SK-N-SH (cell line): ENCODE measurements around the gene HDAC8. TPM values are rescaled to one million over a fixed set of nuclear protein-coding genes. Genes with fewer than 3 reads are reported as not detected.
"Not testable (repeated sequence)": the region's sequence is repeated elsewhere in the genome, so short reads cannot be mapped to it uniquely, and the experiment has no call there.

Experiments used
- CTCF ChIA-PET: fragments of 300-600, 350-600 bp; formaldehyde crosslinking; extraction: SDS; loops from one replicate; lab custom pipeline; 2021; lab: Yijun Ruan, JAX
- POLR2A ChIA-PET: fragments of 350-600 bp; sonication (Branson Sonifier 250); formaldehyde crosslinking; extraction: SDS; loops from one replicate; lab custom pipeline; 2020; ENCODE audit warnings: antibody characterized with exemption, inconsistent platforms; lab: Yijun Ruan, JAX
- DNase-seq: peaks from one replicate; pipeline ENCODE4 v3.0.0; 2012
- H2AFZ ChIP-seq: fragments of 200-600 bp; sonication (generic); 2 replicates; pipeline ENCODE4 v1.8.1; 2016; ENCODE audit warnings: antibody characterized with exemption, mild to moderate bottlenecking, low read depth
- H3F3A ChIP-seq: fragments of 200-600 bp; sonication (generic); replicated peaks from 2 replicates; pipeline ENCODE3; 2016; ENCODE audit warnings: antibody characterized with exemption, mild to moderate bottlenecking; ENCODE audit not compliant: insufficient read depth
- H3K27ac ChIP-seq, 2 experiments: fragments of 200-500 bp in 1 of 2; fragments of 200-600 bp in 1 of 2; sonication (Bioruptor generic) in 1 of 2; sonication (generic), shearing (Covaris generic) in 1 of 2; 2 replicates each; pipeline versions ENCODE4 v1.5.1 to v1.6.1; 2014 to 2016; ENCODE audit warnings: low read depth in 2 of 2, inconsistent platforms in 1 of 2, low read length in 1 of 2, mild to moderate bottlenecking in 1 of 2, mixed read lengths in 1 of 2
- H3K27me3 ChIP-seq: fragments of 200-600 bp; sonication (generic), shearing (Covaris generic); 2 replicates; pipeline ENCODE4 v1.6.1; 2016; ENCODE audit warnings: mixed run types; ENCODE audit not compliant: insufficient read depth
- H3K36me3 ChIP-seq, 2 experiments: fragments of 200-500 bp in 1 of 2; fragments of 200-600 bp in 1 of 2; sonication (Bioruptor generic) in 1 of 2; sonication (generic) in 1 of 2; replicated peaks in 1 of 2; 2 replicates each; pipeline versions ENCODE3 to v1.5.1; 2014 to 2016; ENCODE audit warnings: low read length in 1 of 2, mild to moderate bottlenecking in 1 of 2; ENCODE audit not compliant: insufficient read depth in 2 of 2, control insufficient read depth in 1 of 2
- H3K4me1 ChIP-seq, 2 experiments: fragments of 200-500 bp in 1 of 2; fragments of 200-600 bp in 1 of 2; sonication (Bioruptor generic) in 1 of 2; sonication (generic), shearing (Covaris generic) in 1 of 2; 2 replicates each; pipeline versions ENCODE4 v1.5.1 to v1.6.1; 2014 to 2016; ENCODE audit warnings: low read depth in 1 of 2, low read length in 1 of 2, mixed run types in 1 of 2; ENCODE audit not compliant: insufficient read depth in 2 of 2, control insufficient read depth in 1 of 2
- H3K4me2 ChIP-seq: fragments of 200-600 bp; sonication (generic), shearing (Covaris generic); 2 replicates; pipeline ENCODE4 v1.6.1; 2017; ENCODE audit warnings: mixed run types
- H3K4me3 ChIP-seq, 2 experiments: fragments of 200-500 bp in 1 of 2; fragments of 200-600 bp in 1 of 2; sonication (Bioruptor generic) in 1 of 2; sonication (generic), shearing (Covaris generic) in 1 of 2; 2 replicates each; pipeline versions ENCODE4 v1.5.1 to v1.8.1; 2014 to 2016; ENCODE audit warnings: low read depth in 2 of 2, inconsistent platforms in 1 of 2, low read length in 1 of 2, mild to moderate bottlenecking in 1 of 2, mixed read lengths in 1 of 2, moderate library complexity in 1 of 2
- H3K79me2 ChIP-seq: fragments of 200-600 bp; sonication (generic); 2 replicates; pipeline ENCODE4 v1.8.1; 2017; ENCODE audit warnings: mild to moderate bottlenecking; ENCODE audit not compliant: insufficient read depth
- H3K9ac ChIP-seq: fragments of 200-600 bp; sonication (generic); 2 replicates; pipeline ENCODE4 v1.6.1; 2017; ENCODE audit warnings: mixed run types
- H3K9me2 ChIP-seq: fragments of 200-600 bp; sonication (generic); 2 replicates; pipeline ENCODE4 v1.6.1; 2017; ENCODE audit warnings: mixed run types
- H3K9me3 ChIP-seq: fragments of 200-600 bp; sonication (generic); 2 replicates; pipeline ENCODE4 v1.6.1; 2017; ENCODE audit warnings: mixed run types, mild to moderate bottlenecking, moderate library complexity
- H4K20me1 ChIP-seq: fragments of 200-600 bp; sonication (generic); 2 replicates; pipeline ENCODE4 v1.6.1; 2017; ENCODE audit warnings: mild to moderate bottlenecking, mixed run types; ENCODE audit not compliant: insufficient read depth
- CHD2 ChIP-seq: fragments of 150-350 bp; IDR thresholded peaks from 2 replicates; pipeline ENCODE4 v1.6.1; 2018; ENCODE audit warnings: low read length; ENCODE audit not compliant: partially characterized antibody
- ELF1 ChIP-seq: IDR thresholded peaks from 2 replicates; pipeline ENCODE4 v1.4.0; 2012
- EP300 ChIP-seq, 2 experiments: IDR thresholded peaks; 2 replicates each; pipeline versions ENCODE4 v1.4.0 to v1.6.1; 2012; ENCODE audit warnings: borderline replicate concordance in 1 of 2, low read depth in 1 of 2, low read length in 1 of 2
- EZH2phosphoT487 ChIP-seq: fragments of 200-600 bp; sonication (generic); IDR thresholded peaks from 2 replicates; pipeline ENCODE4 v1.6.1; 2017; ENCODE audit warnings: low read depth, mixed run types, mild to moderate bottlenecking, antibody characterized with exemption, moderate library complexity, borderline replicate concordance
- FOXM1 ChIP-seq: IDR thresholded peaks from 2 replicates; pipeline ENCODE4 v1.4.0; 2012; ENCODE audit warnings: low read depth, mild to moderate bottlenecking
- GABPA ChIP-seq: IDR thresholded peaks from 2 replicates; pipeline ENCODE4 v1.4.0; 2012; ENCODE audit warnings: low read depth, mild to moderate bottlenecking
- JUND ChIP-seq: IDR thresholded peaks from 2 replicates; pipeline ENCODE4 v1.4.0; 2012
- MXI1 ChIP-seq: IDR thresholded peaks from 2 replicates; pipeline ENCODE4 v1.6.1; 2012; ENCODE audit warnings: mild to moderate bottlenecking, low read depth, low read length, improper control_type of control experiment
- NRF1 ChIP-seq: IDR thresholded peaks from 2 replicates; pipeline ENCODE4 v1.6.1; 2012; ENCODE audit warnings: low read depth, mild to moderate bottlenecking, low read length
- RAD21 ChIP-seq: IDR thresholded peaks from 2 replicates; pipeline ENCODE4 v1.6.1; 2012; ENCODE audit warnings: mild to moderate bottlenecking, low read length
- RCOR1 ChIP-seq: fragments of 150-350 bp; IDR thresholded peaks from 2 replicates; pipeline ENCODE4 v1.6.1; 2017; ENCODE audit warnings: antibody characterized with exemption, low read length
- RFX5 ChIP-seq: IDR thresholded peaks from 2 replicates; pipeline ENCODE4 v1.6.1; 2012; ENCODE audit warnings: mild to moderate bottlenecking, improper control_type of control experiment, low read length
- RXRA ChIP-seq: IDR thresholded peaks from 2 replicates; pipeline ENCODE4 v1.4.0; 2012; ENCODE audit warnings: low read depth, mild to moderate bottlenecking, borderline replicate concordance
- YY1 ChIP-seq: IDR thresholded peaks from 2 replicates; pipeline ENCODE4 v1.4.0; 2012; ENCODE audit warnings: low read depth, mild to moderate bottlenecking
- WGBS: methylation state at CpG from one replicate; pipeline ENCODE4 v1.1.6; 2017; ENCODE audit warnings: low lambda C conversion rate; 5-methylcytosine and 5-hydroxymethylcytosine counted together
- polyA plus RNA-seq, 3 experiments: library from polyadenylated mRNA; depleted of rRNA; stranded (reverse); fragments of >200 nt; gene quantifications; 2 replicates each; pipeline ENCODE4 v1.2.3, GENCODE V29; 2012
- TF ChIP-seq, protein P1 (sequence below): IDR thresholded peaks from 2 replicates; pipeline ENCODE4 v1.4.0; 2012; ENCODE audit warnings: low read depth
- TF ChIP-seq, protein P2 (sequence below): fragments of 150-350 bp; IDR thresholded peaks from 2 replicates; pipeline ENCODE4 v1.6.1; 2017; ENCODE audit warnings: antibody characterized with exemption, low read length, low read depth, borderline replicate concordance
- TF ChIP-seq, protein P3 (sequence below): fragments of 200-600 bp; sonication (generic); IDR thresholded peaks from 2 replicates; pipeline ENCODE4 v1.6.1; 2017; ENCODE audit warnings: antibody characterized with exemption, mild to moderate bottlenecking, moderate library complexity

Gene HDAC8
- polyA plus RNA-seq, 1 of the 3 experiments (the other 2 are of a cell fraction) = 30.6 TPM

DNA sequence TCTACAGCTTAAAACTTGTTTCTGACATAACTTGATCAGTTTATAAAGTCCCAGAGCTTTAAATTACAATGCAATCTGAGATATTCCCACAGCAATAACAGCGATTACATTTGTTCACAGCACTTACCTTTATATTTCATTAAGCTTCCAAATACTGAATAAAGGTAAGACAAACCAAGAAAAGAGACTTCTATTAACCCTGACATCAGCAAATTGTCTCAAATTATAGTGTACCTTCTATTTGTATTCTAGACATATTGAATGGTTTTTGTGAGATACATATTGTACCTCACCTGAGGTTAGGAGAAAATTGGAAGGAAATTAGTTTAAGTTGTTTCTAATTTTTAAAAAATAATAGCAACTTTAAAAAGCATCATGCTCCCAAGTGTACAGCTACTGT is 111.9 kb downstream of the HDAC8 start:
- Histone ChIP-seq H3K9me2 (no peaks in the 10 kb centered on the region), H3K4me3 (no peak overlapping the region), H3K4me1 (no peaks in the 10 kb centered on the region), H3K9me3 (no peaks in the 10 kb centered on the region), H3K27ac (no peak overlapping the region), H3K27me3 (no peaks in the 10 kb centered on the region), H3F3A (no peaks in the 10 kb centered on the region), H3K9ac (no peak overlapping the region), H4K20me1 (no peaks in the 10 kb centered on the region), H3K4me2 (no peak overlapping the region), H3K79me2 (no peaks in the 10 kb centered on the region), H2AFZ (no peak overlapping the region), H3K36me3 (peaks cover 36 to 54% of the 10 kb centered on the region in 2 experiments)
- CTCF ChIA-PET = interaction anchor here (1.1 kb wide), 1 partner anchor 13 kb away, joined by 3 read pairs; no protein-coding TSS in a partner anchor
- POLR2A ChIA-PET = no interaction called here
- no peak for DNase-seq
- TF ChIP-seq NRF1 (no peak), CHD2 (no peak), FOXM1 (no peak)
- TF ChIP-seq, protein P1, sequence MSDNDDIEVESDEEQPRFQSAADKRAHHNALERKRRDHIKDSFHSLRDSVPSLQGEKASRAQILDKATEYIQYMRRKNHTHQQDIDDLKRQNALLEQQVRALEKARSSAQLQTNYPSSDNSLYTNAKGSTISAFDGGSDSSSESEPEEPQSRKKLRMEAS = no peak
- WGBS = 100% methylated on average over 1 of the region's 1 CpG

DNA sequence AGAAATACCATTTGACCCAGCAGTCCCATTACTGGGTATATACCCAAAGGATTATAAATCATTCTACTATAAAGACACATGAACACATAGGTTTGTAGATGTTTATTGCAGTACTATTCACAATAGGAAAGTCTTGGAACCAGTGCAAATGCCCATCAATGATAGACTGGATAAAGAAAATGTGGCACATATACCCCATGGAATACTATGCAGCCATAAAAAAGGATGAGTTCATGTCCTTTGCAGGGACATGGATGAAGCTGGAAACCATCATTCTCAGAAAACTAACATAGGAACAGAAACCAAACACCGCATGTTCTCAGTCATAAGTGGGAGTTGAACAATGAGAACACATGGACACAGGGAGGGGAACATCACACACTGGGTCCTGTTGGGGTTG is 123.6 kb downstream of the HDAC8 start:
- CTCF ChIA-PET, H3K27ac ChIP-seq, H3K4me1 ChIP-seq, H3K9me3 ChIP-seq, H2AFZ ChIP-seq, H3K9me2 ChIP-seq, H3K27me3 ChIP-seq, H3K9ac ChIP-seq, H4K20me1 ChIP-seq, H3K79me2 ChIP-seq, POLR2A ChIA-PET, H3K4me3 ChIP-seq, DNase-seq, H3F3A ChIP-seq, H3K4me2 ChIP-seq, H3K36me3 ChIP-seq: not testable (repeated sequence)
- 100% methylated on average over 1 of the region's 1 CpG for WGBS

DNA sequence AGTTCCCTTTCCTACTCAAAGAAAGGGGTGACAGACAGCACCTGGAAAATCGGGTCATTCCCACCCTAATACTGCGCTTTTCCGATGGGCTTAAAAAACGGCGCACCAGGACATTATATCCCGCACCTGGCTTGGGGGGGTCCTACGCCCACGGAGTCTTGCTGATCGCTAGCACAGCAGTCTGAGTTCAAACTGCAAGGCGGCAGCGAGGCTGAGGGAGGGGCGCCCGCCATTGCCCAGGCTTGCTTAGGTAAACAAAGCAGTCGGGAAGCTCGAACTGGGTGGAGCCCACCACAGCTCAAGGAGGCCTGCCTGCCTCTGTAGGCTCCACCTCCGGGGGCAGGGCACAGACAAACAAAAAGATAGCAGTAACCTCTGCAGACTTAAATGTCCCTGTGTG is 131.9 kb downstream of the HDAC8 start:
- peaks cover 5 to 12% of the 10 kb centered on the region in 2 experiments for H3K36me3 ChIP-seq
- H3K4me1 ChIP-seq, CTCF ChIA-PET, H3K4me2 ChIP-seq, H2AFZ ChIP-seq, H3K27ac ChIP-seq, H3K4me3 ChIP-seq, H3K9ac ChIP-seq, DNase-seq, POLR2A ChIA-PET, H3K79me2 ChIP-seq, H4K20me1 ChIP-seq, H3K27me3 ChIP-seq, H3F3A ChIP-seq, H3K9me3 ChIP-seq, H3K9me2 ChIP-seq: not testable (repeated sequence)
- 97% methylated on average over 11 of the region's 16 CpGs for WGBS

DNA sequence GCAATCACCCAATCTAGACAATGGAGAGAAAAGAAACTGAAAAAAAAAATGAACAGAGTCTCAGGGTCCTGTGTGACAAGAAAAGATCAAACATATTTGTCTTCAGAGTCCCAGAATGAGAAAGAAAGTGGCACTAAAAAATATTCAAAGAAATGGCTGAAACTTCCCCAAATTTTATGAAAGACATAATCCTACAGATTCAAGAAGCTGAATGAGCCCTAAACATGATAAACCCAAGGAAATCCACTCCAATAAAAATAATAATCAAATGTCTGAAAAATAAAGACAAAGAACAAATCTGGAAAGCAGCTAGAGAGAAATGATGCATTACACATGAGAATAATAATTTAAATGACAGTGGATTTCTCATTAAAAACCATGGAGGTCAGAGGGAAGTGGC is 136.6 kb downstream of the HDAC8 start:
- no peak overlapping the region for H3K9ac ChIP-seq
- H3K4me3 ChIP-seq = no peak overlapping the region
- POLR2A ChIA-PET = interaction anchor here (0.6 kb wide), 1 partner anchor 1660 kb away, joined by 4 read pairs; no protein-coding TSS in a partner anchor
- H2AFZ ChIP-seq = no peak overlapping the region
- peaks cover 9% of the 10 kb centered on the region; the same call in 1 of the 2 replicates for H3K9me3 ChIP-seq
- no peaks in the 10 kb centered on the region for H3F3A ChIP-seq
- no peaks in the 10 kb centered on the region for H3K79me2 ChIP-seq
- H3K27me3 ChIP-seq = no peaks in the 10 kb centered on the region
- no peaks in the 10 kb centered on the region for H4K20me1 ChIP-seq
- H3K9me2 ChIP-seq = no peaks in the 10 kb centered on the region
- DNase-seq = no peak
- no peak overlapping the region for H3K27ac ChIP-seq
- CTCF ChIA-PET = no interaction called here
- peaks cover 18 to 29% of the 10 kb centered on the region in 2 experiments for H3K36me3 ChIP-seq
- H3K4me2 ChIP-seq = no peak overlapping the region
- H3K4me1 ChIP-seq = no peaks in the 10 kb centered on the region
- TF ChIP-seq YY1 (no peak), RXRA (no peak), JUND (no peak), RAD21 (no peak), MXI1 (no peak), GABPA (no peak), EP300 (IDR thresholded peaks at IDR 0.05; ENCODE audit: borderline replicate concordance in 1 of 2, low read depth in 1 of 2, low read length in 1 of 2) (no peak), ELF1 (no peak), RCOR1 (no peak), RFX5 (no peak), EZH2phosphoT487 (no peak)
- TF ChIP-seq, protein P2, sequence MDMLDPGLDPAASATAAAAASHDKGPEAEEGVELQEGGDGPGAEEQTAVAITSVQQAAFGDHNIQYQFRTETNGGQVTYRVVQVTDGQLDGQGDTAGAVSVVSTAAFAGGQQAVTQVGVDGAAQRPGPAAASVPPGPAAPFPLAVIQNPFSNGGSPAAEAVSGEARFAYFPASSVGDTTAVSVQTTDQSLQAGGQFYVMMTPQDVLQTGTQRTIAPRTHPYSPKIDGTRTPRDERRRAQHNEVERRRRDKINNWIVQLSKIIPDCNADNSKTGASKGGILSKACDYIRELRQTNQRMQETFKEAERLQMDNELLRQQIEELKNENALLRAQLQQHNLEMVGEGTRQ = no peak
- TF ChIP-seq, protein P3, sequence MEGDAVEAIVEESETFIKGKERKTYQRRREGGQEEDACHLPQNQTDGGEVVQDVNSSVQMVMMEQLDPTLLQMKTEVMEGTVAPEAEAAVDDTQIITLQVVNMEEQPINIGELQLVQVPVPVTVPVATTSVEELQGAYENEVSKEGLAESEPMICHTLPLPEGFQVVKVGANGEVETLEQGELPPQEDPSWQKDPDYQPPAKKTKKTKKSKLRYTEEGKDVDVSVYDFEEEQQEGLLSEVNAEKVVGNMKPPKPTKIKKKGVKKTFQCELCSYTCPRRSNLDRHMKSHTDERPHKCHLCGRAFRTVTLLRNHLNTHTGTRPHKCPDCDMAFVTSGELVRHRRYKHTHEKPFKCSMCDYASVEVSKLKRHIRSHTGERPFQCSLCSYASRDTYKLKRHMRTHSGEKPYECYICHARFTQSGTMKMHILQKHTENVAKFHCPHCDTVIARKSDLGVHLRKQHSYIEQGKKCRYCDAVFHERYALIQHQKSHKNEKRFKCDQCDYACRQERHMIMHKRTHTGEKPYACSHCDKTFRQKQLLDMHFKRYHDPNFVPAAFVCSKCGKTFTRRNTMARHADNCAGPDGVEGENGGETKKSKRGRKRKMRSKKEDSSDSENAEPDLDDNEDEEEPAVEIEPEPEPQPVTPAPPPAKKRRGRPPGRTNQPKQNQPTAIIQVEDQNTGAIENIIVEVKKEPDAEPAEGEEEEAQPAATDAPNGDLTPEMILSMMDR = no peak
